Ishikawa (cell line): Measurements from ENCODE around the gene NTM.

Experiments
- CEBPB ChIP-seq: IDR thresholded peaks from 2 replicates; pipeline ENCODE4 v1.6.1; 2012
- CREB1 ChIP-seq: IDR thresholded peaks from 2 replicates; pipeline ENCODE4 v1.6.1; 2012; ENCODE audit warnings: low read depth
- EGR1 ChIP-seq: IDR thresholded peaks from 2 replicates; pipeline ENCODE4 v1.6.1; 2012
- EP300 ChIP-seq: IDR thresholded peaks from 2 replicates; pipeline ENCODE4 v1.6.1; 2012; ENCODE audit warnings: borderline replicate concordance
- FOXM1 ChIP-seq: IDR thresholded peaks from 2 replicates; pipeline ENCODE4 v1.6.1; 2012; ENCODE audit warnings: low read depth, borderline replicate concordance
- MAX ChIP-seq: IDR thresholded peaks from 2 replicates; pipeline ENCODE4 v1.6.1; 2012
- NFIC ChIP-seq: IDR thresholded peaks from 2 replicates; pipeline ENCODE4 v1.6.1; 2012
- RAD21 ChIP-seq: IDR thresholded peaks from 2 replicates; pipeline ENCODE4 v1.6.1; 2012; ENCODE audit warnings: low read depth
- TAF1 ChIP-seq: IDR thresholded peaks from 2 replicates; pipeline ENCODE4 v1.6.1; 2012; ENCODE audit warnings: low read depth, mild to moderate bottlenecking
- TCF12 ChIP-seq: IDR thresholded peaks from 2 replicates; pipeline ENCODE4 v1.6.1; 2012; ENCODE audit warnings: low read depth
- TEAD4 ChIP-seq: IDR thresholded peaks from 2 replicates; pipeline ENCODE4 v1.6.1; 2012
- YY1 ChIP-seq: IDR thresholded peaks from 2 replicates; pipeline ENCODE4 v1.6.1; 2012; ENCODE audit warnings: low read depth
- ZBTB7A ChIP-seq: IDR thresholded peaks from 2 replicates; pipeline ENCODE4 v1.6.1; 2012; ENCODE audit warnings: low read depth
- TF ChIP-seq, protein P1 (sequence below): IDR thresholded peaks from 2 replicates; pipeline ENCODE4 v1.6.1; 2012; ENCODE audit warnings: low read depth, mild to moderate bottlenecking
- TF ChIP-seq, protein P2 (sequence below): IDR thresholded peaks from 2 replicates; pipeline ENCODE4 v1.6.1; 2012

Gene NTM

GRCh38 chr11:131712897-131713296, 342.5 kb downstream of the NTM start:
- no peak for TF ChIP-seq MAX
- TF ChIP-seq, protein P1, sequence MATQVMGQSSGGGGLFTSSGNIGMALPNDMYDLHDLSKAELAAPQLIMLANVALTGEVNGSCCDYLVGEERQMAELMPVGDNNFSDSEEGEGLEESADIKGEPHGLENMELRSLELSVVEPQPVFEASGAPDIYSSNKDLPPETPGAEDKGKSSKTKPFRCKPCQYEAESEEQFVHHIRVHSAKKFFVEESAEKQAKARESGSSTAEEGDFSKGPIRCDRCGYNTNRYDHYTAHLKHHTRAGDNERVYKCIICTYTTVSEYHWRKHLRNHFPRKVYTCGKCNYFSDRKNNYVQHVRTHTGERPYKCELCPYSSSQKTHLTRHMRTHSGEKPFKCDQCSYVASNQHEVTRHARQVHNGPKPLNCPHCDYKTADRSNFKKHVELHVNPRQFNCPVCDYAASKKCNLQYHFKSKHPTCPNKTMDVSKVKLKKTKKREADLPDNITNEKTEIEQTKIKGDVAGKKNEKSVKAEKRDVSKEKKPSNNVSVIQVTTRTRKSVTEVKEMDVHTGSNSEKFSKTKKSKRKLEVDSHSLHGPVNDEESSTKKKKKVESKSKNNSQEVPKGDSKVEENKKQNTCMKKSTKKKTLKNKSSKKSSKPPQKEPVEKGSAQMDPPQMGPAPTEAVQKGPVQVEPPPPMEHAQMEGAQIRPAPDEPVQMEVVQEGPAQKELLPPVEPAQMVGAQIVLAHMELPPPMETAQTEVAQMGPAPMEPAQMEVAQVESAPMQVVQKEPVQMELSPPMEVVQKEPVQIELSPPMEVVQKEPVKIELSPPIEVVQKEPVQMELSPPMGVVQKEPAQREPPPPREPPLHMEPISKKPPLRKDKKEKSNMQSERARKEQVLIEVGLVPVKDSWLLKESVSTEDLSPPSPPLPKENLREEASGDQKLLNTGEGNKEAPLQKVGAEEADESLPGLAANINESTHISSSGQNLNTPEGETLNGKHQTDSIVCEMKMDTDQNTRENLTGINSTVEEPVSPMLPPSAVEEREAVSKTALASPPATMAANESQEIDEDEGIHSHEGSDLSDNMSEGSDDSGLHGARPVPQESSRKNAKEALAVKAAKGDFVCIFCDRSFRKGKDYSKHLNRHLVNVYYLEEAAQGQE = no peak
- no peak for TF ChIP-seq TAF1
- no peak for TF ChIP-seq FOXM1
- TF ChIP-seq CREB1 = no peak
- TF ChIP-seq YY1 = no peak
- TF ChIP-seq, protein P2, sequence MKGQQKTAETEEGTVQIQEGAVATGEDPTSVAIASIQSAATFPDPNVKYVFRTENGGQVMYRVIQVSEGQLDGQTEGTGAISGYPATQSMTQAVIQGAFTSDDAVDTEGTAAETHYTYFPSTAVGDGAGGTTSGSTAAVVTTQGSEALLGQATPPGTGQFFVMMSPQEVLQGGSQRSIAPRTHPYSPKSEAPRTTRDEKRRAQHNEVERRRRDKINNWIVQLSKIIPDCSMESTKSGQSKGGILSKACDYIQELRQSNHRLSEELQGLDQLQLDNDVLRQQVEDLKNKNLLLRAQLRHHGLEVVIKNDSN = no peak
- TF ChIP-seq CEBPB = no peak
- TF ChIP-seq TEAD4 = no peak
- TF ChIP-seq TCF12 = no peak
- no peak for TF ChIP-seq EP300
- no peak for TF ChIP-seq ZBTB7A
- no peak for TF ChIP-seq NFIC
- TF ChIP-seq RAD21 = no peak
- no peak for TF ChIP-seq EGR1

DNA sequence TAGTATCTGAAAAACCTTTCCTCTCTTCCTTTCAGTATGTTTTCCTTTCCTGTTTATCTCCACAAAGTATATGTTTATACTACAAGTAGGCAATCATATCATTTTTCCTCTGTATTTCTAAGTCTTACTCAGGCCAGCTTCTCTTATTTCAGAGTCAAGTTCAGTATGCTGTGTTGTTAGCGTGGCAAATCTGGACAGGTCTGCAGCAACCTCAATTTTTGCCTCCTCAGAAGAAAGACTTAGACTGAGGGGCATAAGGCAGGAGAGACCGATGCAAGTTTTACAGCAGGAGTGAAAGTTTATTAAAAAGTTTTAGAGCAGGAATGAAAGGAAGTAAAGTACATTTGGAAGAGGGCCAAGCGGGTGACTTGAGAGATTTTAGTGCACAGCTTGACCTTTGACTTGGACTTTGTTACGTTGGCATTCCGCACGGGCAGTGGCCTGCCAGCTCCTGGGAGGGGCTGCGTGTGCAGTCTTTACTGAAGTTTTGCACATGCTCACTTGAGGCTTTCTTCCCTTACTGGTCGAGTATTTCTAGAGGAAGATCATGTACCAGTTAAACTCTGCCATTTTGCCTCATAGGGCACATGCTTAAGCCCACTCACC, 343.2 kb downstream of the NTM start:
- TF ChIP-seq YY1 (no peak), RAD21 (no peak), FOXM1 (no peak), EP300 (no peak)
- TF ChIP-seq, protein P2 = no peak

GRCh38 chr11:131717616-131718015, 347.2 kb downstream of the NTM start:
- TF ChIP-seq ZBTB7A = no peak
- no peak for TF ChIP-seq EP300
- TF ChIP-seq TAF1 = no peak
- TF ChIP-seq, protein P1 = no peak
- no peak for TF ChIP-seq YY1
- no peak for TF ChIP-seq TCF12
- no peak for TF ChIP-seq CREB1
- no peak for TF ChIP-seq TEAD4
- TF ChIP-seq NFIC = no peak
- TF ChIP-seq MAX = no peak
- TF ChIP-seq CEBPB = no peak
- no peak for TF ChIP-seq RAD21
- no peak for TF ChIP-seq FOXM1

GRCh38 chr11:131723088-131723487, 352.7 kb downstream of the NTM start:
- TF ChIP-seq FOXM1 (no peak), RAD21 (no peak), CEBPB (no peak), CREB1 (no peak), TEAD4 (no peak)

DNA sequence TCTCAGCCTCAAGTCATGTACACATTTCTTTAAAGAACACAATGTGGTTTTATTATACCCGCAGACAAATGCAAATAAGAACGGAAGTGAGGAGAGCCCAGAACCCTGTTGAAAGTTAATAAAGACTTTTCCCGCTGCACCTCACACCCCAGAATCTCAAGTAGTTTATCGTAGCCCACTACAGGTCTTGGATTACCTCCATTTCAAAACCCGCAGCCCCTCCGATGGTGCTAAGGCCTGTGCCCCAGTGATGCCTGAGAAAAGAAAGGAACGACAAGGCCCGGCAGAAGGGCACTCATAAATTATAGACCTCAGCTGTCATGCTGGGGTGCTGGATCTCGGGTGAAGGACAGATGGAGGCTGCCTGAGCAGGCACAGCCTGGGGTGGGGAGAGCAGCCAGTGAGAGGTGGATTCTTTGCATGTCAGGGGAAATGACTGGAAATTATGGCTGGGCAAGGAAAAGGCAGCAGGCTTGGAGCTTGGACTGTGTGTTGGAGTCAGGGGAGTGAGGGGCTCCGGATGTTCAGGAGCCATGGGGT, 354.1 kb downstream of the NTM start:
- TF ChIP-seq, protein P2 = no peak
- no peak for TF ChIP-seq TAF1
- no peak for TF ChIP-seq FOXM1
- no peak for TF ChIP-seq ZBTB7A
- TF ChIP-seq MAX = no peak
- no peak for TF ChIP-seq RAD21
- TF ChIP-seq YY1 = no peak
- TF ChIP-seq EGR1 = no peak
- no peak for TF ChIP-seq NFIC
- TF ChIP-seq TEAD4 = no peak
- no peak for TF ChIP-seq TCF12
- no peak for TF ChIP-seq CEBPB
- TF ChIP-seq EP300 = no peak
- TF ChIP-seq, protein P1 = no peak
